HG02798 (cell line): ENCODE measurements around the gene KCNK13.

Experiments
- ATAC-seq: cut with Tn5 transposase; IDR thresholded peaks from one replicate; pipeline ENCODE4 v1.9.1; 2021; ENCODE audit warnings: mild to moderate bottlenecking; ENCODE audit not compliant: unreplicated experiment, poor library complexity

KCNK13 gene

GRCh38 chr14:90116444-90116843 is 54.6 kb downstream of the KCNK13 start:
- ATAC-seq = no peak

GRCh38 chr14:90118027-90118426 is 56.2 kb downstream of the KCNK13 start:
- no peak for ATAC-seq

GRCh38 chr14:90126260-90126659 is 64.5 kb downstream of the KCNK13 start:
- ATAC-seq = no peak

- no peak for ATAC-seq
Measured at GRCh38 chr14:90132821-90133570, 71.2 kb downstream of the KCNK13 start.

GRCh38 chr14:90136904-90137303 is 75.1 kb downstream of the KCNK13 start:
- no peak for ATAC-seq

GRCh38 chr14:90137807-90138206 is 76.0 kb downstream of the KCNK13 start:
- no peak for ATAC-seq

GRCh38 chr14:90139199-90139598 is 77.4 kb downstream of the KCNK13 start:
- ATAC-seq = no peak

- no peak for ATAC-seq
Measured at GRCh38 chr14:90140298-90140955, 78.6 kb downstream of the KCNK13 start.

- ATAC-seq = no peak
Measured at GRCh38 chr14:90140956-90141316, 79.1 kb downstream of the KCNK13 start.

- ATAC-seq = no peak
Measured at GRCh38 chr14:90153429-90153828, 91.6 kb downstream of the KCNK13 start.

- no peak for ATAC-seq
Measured at GRCh38 chr14:90154110-90154509, 92.3 kb downstream of the KCNK13 start.

GRCh38 chr14:90159146-90159545 is 97.4 kb downstream of the KCNK13 start:
- no peak for ATAC-seq

GRCh38 chr14:90159688-90160087 is 97.9 kb downstream of the KCNK13 start:
- ATAC-seq = no peak

GRCh38 chr14:90161129-90161528 is 99.3 kb downstream of the KCNK13 start:
- ATAC-seq = no peak

- no peak for ATAC-seq
Measured at GRCh38 chr14:90168425-90169105, 106.8 kb downstream of the KCNK13 start.

- ATAC-seq = no peak
Measured at GRCh38 chr14:90175631-90176030, 113.8 kb downstream of the KCNK13 start.

- ATAC-seq = no peak
Measured at GRCh38 chr14:90177539-90178189, 115.9 kb downstream of the KCNK13 start.

GRCh38 chr14:90179357-90179756 is 117.6 kb downstream of the KCNK13 start:
- no peak for ATAC-seq

GRCh38 chr14:90179809-90180779 is 118.3 kb downstream of the KCNK13 start:
- ATAC-seq = no peak

GRCh38 chr14:90184094-90184493 is 122.3 kb downstream of the KCNK13 start:
- no peak for ATAC-seq
